Esophagus muscularis mucosa (tissue), 4 donors: ENCODE data around the gene SNAPC4. TPM values are rescaled to one million over a fixed set of nuclear protein-coding genes. Genes with fewer than 3 reads are reported as not detected.

ENCODE experiments used
- DNase-seq: peaks from one replicate; pipeline ENCODE4 v3.0.0-alpha.2; 2017; ENCODE audit errors: extremely low spot score
- H3K27ac ChIP-seq, 4 donors: fragments of 200-600 bp; sonication (generic); replicated peaks in 1 of 4; 1 replicate in 3 of 4; 2 replicates in 1 of 4; pipeline ENCODE4 v1.5.1; 2016 to 2019; ENCODE audit warnings: mild to moderate bottlenecking in 1 of 4
- H3K27me3 ChIP-seq, 4 donors: fragments of 200-600 bp; sonication (generic); one replicate each; pipeline versions ENCODE4 v1.5.1 to v1.6.0; 2016 to 2019
- H3K36me3 ChIP-seq, 4 donors: fragments of 200-600 bp; sonication (generic); one replicate each; pipeline ENCODE4 v1.5.1; 2016 to 2019
- H3K4me1 ChIP-seq, 4 donors: fragments of 200-600 bp; sonication (generic); one replicate each; pipeline ENCODE4 v1.5.1; 2016 to 2019
- H3K4me3 ChIP-seq, 4 donors: fragments of 200-600 bp; sonication (generic); 1 replicate in 2 of 4; 2 replicates in 2 of 4; pipeline ENCODE4 v1.5.1; 2016 to 2019; ENCODE audit warnings: mild to moderate bottlenecking in 4 of 4, moderate library complexity in 1 of 4
- H3K9me3 ChIP-seq, 4 donors: fragments of 200-600 bp; sonication (generic); 1 replicate in 3 of 4; 2 replicates in 1 of 4; pipeline ENCODE4 v1.5.1; 2016 to 2019
- EP300 ChIP-seq: sonication (generic); formaldehyde crosslinking; IDR thresholded peaks from one replicate; pipeline ENCODE4 v1.6.1; 2017; ENCODE audit warnings: antibody characterized with exemption
- POLR2A ChIP-seq: fragments of 450-650 bp; IDR thresholded peaks from one replicate; pipeline ENCODE4 v1.6.1; 2017; ENCODE audit warnings: antibody characterized with exemption, moderate library complexity, mild to moderate bottlenecking, low read depth
- POLR2AphosphoS5 ChIP-seq, 2 donors: sonication (generic); formaldehyde crosslinking; IDR thresholded peaks; one replicate each; pipeline ENCODE4 v1.6.1; 2017; ENCODE audit warnings: antibody characterized with exemption in 2 of 2
- WGBS: methylation state at CpG from one replicate; pipeline ENCODE4 v1.1.5; 2018; 5-methylcytosine and 5-hydroxymethylcytosine counted together
- intact Hi-C: fragments of 100-400 bp; cut with DNase I; formaldehyde crosslinking; loops from one replicate; pipeline ENCODE4 v1.15.1; 2023
- total RNA-seq, 4 donors: library from RNA; depleted of rRNA; stranded (reverse); fragments of >200 nt; gene quantifications; one replicate each; pipeline versions ENCODE4 v1.1.0 to v1.2.1, GENCODE V29; 2016
- TF ChIP-seq, protein P1 (sequence below), 3 experiments: fragments of 200-600 bp in 2 of 3; fragments of 450-650 bp in 1 of 3; sonication (generic) in 2 of 3; IDR thresholded peaks; one replicate each; pipeline ENCODE4 v1.5.1; 2017 to 2019; ENCODE audit warnings: antibody characterized with exemption in 3 of 3, mild to moderate bottlenecking in 2 of 3, moderate library complexity in 1 of 3

Gene SNAPC4
- total RNA-seq, 4 donors from 2014 or later, result 3.3 to 8.4 (median 4.9) TPM

DNA sequence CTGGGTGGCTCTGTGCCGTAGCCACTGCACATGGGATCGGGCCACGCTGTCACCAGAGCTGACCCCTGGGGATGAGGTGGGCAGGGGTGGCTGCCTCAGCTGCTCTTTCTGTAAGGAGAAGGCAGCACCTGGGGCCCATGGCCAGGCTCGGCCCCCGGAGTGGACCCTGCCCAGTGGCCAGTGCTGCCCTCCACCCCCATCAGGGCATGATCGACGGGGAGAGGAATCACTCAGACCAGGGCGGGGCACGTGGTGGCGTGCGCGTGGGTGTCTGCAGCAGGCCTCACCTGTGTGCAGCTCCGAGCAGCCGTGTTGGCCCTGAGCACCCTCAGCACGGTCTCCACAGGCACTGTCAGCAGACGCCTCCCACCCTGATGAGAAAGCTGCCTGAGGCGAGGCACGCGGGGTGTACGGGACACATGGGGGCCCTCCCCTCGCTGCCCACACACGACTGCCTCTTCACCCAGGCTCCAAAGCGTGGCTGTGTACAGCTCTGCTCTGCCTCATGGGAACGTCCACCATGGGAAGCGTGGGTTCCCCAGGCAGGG, 17.9 kb downstream of the SNAPC4 start:
- Histone ChIP-seq H3K36me3 (peaks cover 19 to 93% (median 90%) of the 10 kb centered on the region in 4 donors), H3K27me3 (no peaks in the 10 kb centered on the region), H3K27ac (no peak overlapping the region), H3K4me3 (no peak overlapping the region), H3K9me3 (no peaks in the 10 kb centered on the region), H3K4me1 (no peaks in the 10 kb centered on the region)
- intact Hi-C loops, result no loop called here
- TF ChIP-seq POLR2AphosphoS5 (IDR thresholded peaks at IDR 0.05) (no peak), POLR2A (no peak), EP300 (no peak)
- DNase-seq, result no peak
- 96% methylated on average over 9 of the region's 25 CpGs for WGBS

DNA sequence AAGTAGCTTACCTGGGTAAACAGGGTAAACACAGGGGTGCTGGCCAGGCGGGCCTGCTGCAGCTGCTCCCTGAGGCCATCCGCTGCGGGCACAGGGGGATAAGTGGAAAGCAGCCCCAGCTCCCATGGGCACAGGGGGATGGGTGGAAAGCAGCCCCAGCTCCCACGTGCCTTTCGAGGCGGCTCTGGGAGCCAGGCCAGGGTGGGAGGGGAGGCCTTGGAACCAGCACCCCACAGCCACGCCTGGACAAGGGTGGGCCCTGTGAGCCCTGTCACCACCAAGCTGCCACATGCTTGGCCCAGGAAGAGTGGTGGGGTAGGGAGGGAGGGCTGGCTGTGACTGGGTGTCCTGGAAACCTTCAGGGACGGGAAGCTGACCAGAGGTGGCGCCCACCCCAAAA, 18.7 kb downstream of the SNAPC4 start:
- DNase-seq, result no peak
- TF ChIP-seq POLR2A (no peak), POLR2AphosphoS5 (IDR thresholded peaks at IDR 0.05) (no peak), EP300 (no peak)
- TF ChIP-seq, protein P1, sequence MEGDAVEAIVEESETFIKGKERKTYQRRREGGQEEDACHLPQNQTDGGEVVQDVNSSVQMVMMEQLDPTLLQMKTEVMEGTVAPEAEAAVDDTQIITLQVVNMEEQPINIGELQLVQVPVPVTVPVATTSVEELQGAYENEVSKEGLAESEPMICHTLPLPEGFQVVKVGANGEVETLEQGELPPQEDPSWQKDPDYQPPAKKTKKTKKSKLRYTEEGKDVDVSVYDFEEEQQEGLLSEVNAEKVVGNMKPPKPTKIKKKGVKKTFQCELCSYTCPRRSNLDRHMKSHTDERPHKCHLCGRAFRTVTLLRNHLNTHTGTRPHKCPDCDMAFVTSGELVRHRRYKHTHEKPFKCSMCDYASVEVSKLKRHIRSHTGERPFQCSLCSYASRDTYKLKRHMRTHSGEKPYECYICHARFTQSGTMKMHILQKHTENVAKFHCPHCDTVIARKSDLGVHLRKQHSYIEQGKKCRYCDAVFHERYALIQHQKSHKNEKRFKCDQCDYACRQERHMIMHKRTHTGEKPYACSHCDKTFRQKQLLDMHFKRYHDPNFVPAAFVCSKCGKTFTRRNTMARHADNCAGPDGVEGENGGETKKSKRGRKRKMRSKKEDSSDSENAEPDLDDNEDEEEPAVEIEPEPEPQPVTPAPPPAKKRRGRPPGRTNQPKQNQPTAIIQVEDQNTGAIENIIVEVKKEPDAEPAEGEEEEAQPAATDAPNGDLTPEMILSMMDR (IDR thresholded peaks at IDR 0.05), result no peak
- Histone ChIP-seq H3K4me3 (no peak overlapping the region), H3K4me1 (no peaks in the 10 kb centered on the region), H3K36me3 (peaks cover 16 to 86% (median 83%) of the 10 kb centered on the region in 4 donors), H3K27me3 (no peaks in the 10 kb centered on the region), H3K27ac (no peak overlapping the region), H3K9me3 (no peaks in the 10 kb centered on the region)
- intact Hi-C loops, result no loop called here
- 86% methylated on average over 5 of the region's 9 CpGs for WGBS

DNA sequence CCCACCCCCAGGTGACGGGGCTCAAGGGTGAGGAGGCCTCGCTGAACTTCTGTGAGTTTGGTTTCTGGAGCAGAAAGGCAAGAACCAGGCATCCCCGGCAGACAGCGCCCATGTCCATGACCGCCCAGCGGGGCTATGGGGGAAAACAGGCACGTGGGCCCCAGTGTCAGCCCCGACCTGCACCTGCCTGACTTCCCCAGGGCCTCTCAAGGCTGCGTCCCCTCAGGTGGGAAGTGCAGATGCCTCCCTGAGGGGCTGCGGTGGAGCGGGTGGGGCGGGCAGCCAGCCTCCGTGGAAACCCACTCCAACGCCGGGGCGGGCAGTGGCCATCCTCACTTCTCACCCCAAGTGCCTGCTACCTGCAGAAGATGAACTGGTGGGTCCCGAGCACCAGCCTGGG, 19.6 kb downstream of the SNAPC4 start:
- intact Hi-C loops, result no loop called here
- WGBS, result 100% methylated on average over 2 of the region's 17 CpGs
- H3K9me3 ChIP-seq, result no peaks in the 10 kb centered on the region
- H3K27me3 ChIP-seq, result no peaks in the 10 kb centered on the region
- H3K4me3 ChIP-seq, result no peak overlapping the region
- no peaks in the 10 kb centered on the region for H3K4me1 ChIP-seq
- no peak for DNase-seq
- TF ChIP-seq, protein P1 (IDR thresholded peaks at IDR 0.05), result no peak
- no peak for TF ChIP-seq EP300
- TF ChIP-seq POLR2AphosphoS5 (IDR thresholded peaks at IDR 0.05), result no peak
- TF ChIP-seq POLR2A, result no peak
- peaks cover 16 to 84% (median 76%) of the 10 kb centered on the region in 4 donors for H3K36me3 ChIP-seq
- H3K27ac ChIP-seq, result no peak overlapping the region

DNA sequence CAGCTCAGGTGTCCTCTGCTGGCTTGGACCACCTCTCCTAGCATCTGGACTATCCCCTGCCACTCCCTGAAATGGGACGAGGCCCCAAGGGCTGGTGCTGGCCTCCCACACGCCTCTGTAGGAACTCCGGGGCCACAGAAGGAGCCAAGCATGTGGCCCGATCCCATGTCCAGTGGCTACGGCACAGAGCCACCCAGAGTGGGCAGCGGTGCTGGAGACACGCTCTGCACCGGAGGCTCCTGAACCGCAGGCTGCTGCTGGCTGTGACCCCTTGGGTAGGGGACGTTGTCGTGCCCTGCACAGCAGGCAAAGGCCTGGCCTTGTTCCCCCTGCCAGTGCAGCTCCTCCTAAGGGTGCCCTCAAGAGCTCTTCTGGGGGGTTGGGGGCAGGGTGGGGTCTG, 20.1 kb downstream of the SNAPC4 start:
- TF ChIP-seq EP300 (no peak), POLR2A (no peak), POLR2AphosphoS5 (IDR thresholded peaks at IDR 0.05) (no peak)
- TF ChIP-seq, protein P1 (IDR thresholded peaks at IDR 0.05), result no peak
- no peaks in the 10 kb centered on the region for H3K9me3 ChIP-seq
- H3K27ac ChIP-seq, result no peak overlapping the region
- peaks cover 16 to 83% (median 71%) of the 10 kb centered on the region in 4 donors for H3K36me3 ChIP-seq
- 94% methylated on average over 9 of the region's 11 CpGs for WGBS
- no peak for DNase-seq
- no peak overlapping the region for H3K4me3 ChIP-seq
- no peaks in the 10 kb centered on the region for H3K27me3 ChIP-seq
- no peaks in the 10 kb centered on the region for H3K4me1 ChIP-seq
- intact Hi-C loops, result no loop called here

DNA sequence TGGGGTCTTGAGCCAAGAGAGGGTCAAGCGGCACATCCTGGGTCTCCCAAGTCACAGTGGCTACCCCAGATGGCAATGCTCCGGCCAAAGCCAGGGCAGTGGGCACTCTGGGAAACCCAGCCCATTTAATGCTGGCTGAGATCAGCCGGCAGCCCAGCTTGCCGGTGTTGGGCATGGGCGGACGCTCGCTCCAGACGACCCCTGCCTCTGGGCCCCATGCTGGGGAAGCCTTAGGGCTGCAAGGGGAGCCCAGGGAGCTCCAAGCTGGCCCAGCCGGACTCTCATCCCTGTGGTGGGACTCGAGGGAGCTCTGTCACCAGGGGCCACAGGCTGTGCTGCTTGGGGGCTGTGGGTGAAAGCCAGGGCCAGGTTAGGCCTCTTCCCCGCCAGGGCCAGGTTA, 20.6 kb downstream of the SNAPC4 start:
- no peaks in the 10 kb centered on the region for H3K27me3 ChIP-seq
- WGBS, result 100% methylated on average over 1 of the region's 11 CpGs
- no peak for DNase-seq
- no peaks in the 10 kb centered on the region for H3K4me1 ChIP-seq
- H3K27ac ChIP-seq, result no peak overlapping the region
- H3K4me3 ChIP-seq, result no peak overlapping the region
- intact Hi-C loops, result no loop called here
- TF ChIP-seq POLR2AphosphoS5 (IDR thresholded peaks at IDR 0.05) (no peak), EP300 (no peak), POLR2A (no peak)
- TF ChIP-seq, protein P1 (IDR thresholded peaks at IDR 0.05), result no peak
- H3K9me3 ChIP-seq, result no peaks in the 10 kb centered on the region
- peaks cover 13 to 78% (median 67%) of the 10 kb centered on the region in 4 donors for H3K36me3 ChIP-seq
